ENCODE measurements around the gene PTPRG. TPM values are rescaled to one million over a fixed set of nuclear protein-coding genes. Genes with fewer than 3 reads are reported as not detected.

PTPRG gene
- total and polyA plus RNA-seq, 4 donors: 3.6 to 35.6 (median 8.1) TPM

- Histone ChIP-seq H3K36me3 (ENCODE audit: control insufficient read depth in 4 of 4, insufficient read depth in 3 of 4, low read depth in 1 of 4, low read length in 3 of 4) (peaks cover 0 to 2% (median 0%) of the 10 kb centered on the region in 4 donors), H3K4me1 (ENCODE audit: control insufficient read depth in 4 of 4, insufficient read depth in 4 of 4, low read length in 3 of 4) (no peaks in the 10 kb centered on the region), H3K9me3 (ENCODE audit: control insufficient read depth in 4 of 4, low read length in 3 of 4) (no peaks in the 10 kb centered on the region), H3K27me3 (ENCODE audit: control insufficient read depth in 4 of 4, insufficient read depth in 4 of 4, low read length in 3 of 4) (no peaks in the 10 kb centered on the region), H3K4me3 (ENCODE audit: low read depth in 1 of 3, low read length in 3 of 3) (no peak overlapping the region), H3K27ac (ENCODE audit: low read depth in 1 of 2, low read length in 2 of 2) (peak overlapping the region in 1 of 2 donors; percentile 31), H3K9ac (ENCODE audit: low read depth in 1 of 2, low read length in 2 of 2) (no peak overlapping the region)
- TF ChIP-seq JUND (IDR thresholded peaks at IDR 0.05) (peak; percentile 10 to 44), EGR1 (IDR thresholded peaks at IDR 0.05; ENCODE audit: low read depth in 2 of 2) (no peak), NR2F2 (IDR thresholded peaks at IDR 0.05) (peak; percentile 99), TAF1 (conservative IDR thresholded peaks at IDR 0.05) (no peak), RAD21 (IDR thresholded peaks at IDR 0.05) (peak; percentile 13 to 51), HNF4G (IDR thresholded peaks at IDR 0.05) (no peak), FOXA1 (IDR thresholded peaks at IDR 0.05) (no peak), FOXA2 (IDR thresholded peaks at IDR 0.05) (no peak), RXRA (IDR thresholded peaks at IDR 0.05) (peak; percentile 32 to 61), ZBTB33 (IDR thresholded peaks at IDR 0.05) (no peak), SP1 (IDR thresholded peaks at IDR 0.05) (peak; percentile 76), HNF4A (conservative IDR thresholded peaks at IDR 0.05) (no peak), REST (IDR thresholded peaks at IDR 0.05) (no peak), ATF3 (IDR thresholded peaks at IDR 0.05) (no peak), CTCF (IDR thresholded peaks at IDR 0.05; ENCODE audit: low read depth, low read length, missing input control) (no peak)
- no peak for DNase-seq (ENCODE audit: low spot score)
- 75% methylated on average over 6 of the region's 6 CpGs for WGBS
Measured at GRCh38 chr3:62159709-62160092, 598.3 kb downstream of the PTPRG start.

GRCh38 chr3:62161371-62161770, 600.0 kb downstream of the PTPRG start:
- Histone ChIP-seq H3K9ac (ENCODE audit: low read depth in 1 of 2, low read length in 2 of 2) (no peak overlapping the region), H3K9me3 (ENCODE audit: control insufficient read depth in 4 of 4, low read length in 3 of 4) (no peaks in the 10 kb centered on the region), H3K4me3 (ENCODE audit: low read depth in 1 of 3, low read length in 3 of 3) (no peak overlapping the region), H3K27me3 (ENCODE audit: control insufficient read depth in 4 of 4, insufficient read depth in 4 of 4, low read length in 3 of 4) (no peaks in the 10 kb centered on the region), H3K36me3 (ENCODE audit: control insufficient read depth in 4 of 4, insufficient read depth in 3 of 4, low read depth in 1 of 4, low read length in 3 of 4) (peaks cover 0 to 2% (median 0%) of the 10 kb centered on the region in 4 donors), H3K27ac (ENCODE audit: low read depth in 1 of 2, low read length in 2 of 2) (no peak overlapping the region), H3K4me1 (ENCODE audit: control insufficient read depth in 4 of 4, insufficient read depth in 4 of 4, low read length in 3 of 4) (no peaks in the 10 kb centered on the region)
- DNase-seq (ENCODE audit: low spot score): no peak
- 78% methylated on average over 4 of the region's 4 CpGs for WGBS
- TF ChIP-seq HNF4A (conservative IDR thresholded peaks at IDR 0.05): no peak
- no peak for TF ChIP-seq JUND (IDR thresholded peaks at IDR 0.05)
- TF ChIP-seq ZBTB33 (IDR thresholded peaks at IDR 0.05): no peak
- TF ChIP-seq NR2F2 (IDR thresholded peaks at IDR 0.05): no peak
- no peak for TF ChIP-seq SP1 (IDR thresholded peaks at IDR 0.05)
- TF ChIP-seq HNF4G (IDR thresholded peaks at IDR 0.05): no peak
- TF ChIP-seq CTCF (IDR thresholded peaks at IDR 0.05; ENCODE audit: low read depth, low read length, missing input control): no peak
- no peak for TF ChIP-seq MAX (IDR thresholded peaks at IDR 0.05)
- TF ChIP-seq RAD21 (IDR thresholded peaks at IDR 0.05): no peak
- TF ChIP-seq FOXA2 (IDR thresholded peaks at IDR 0.05): no peak
- TF ChIP-seq TAF1 (conservative IDR thresholded peaks at IDR 0.05): no peak
- TF ChIP-seq YY1 (IDR thresholded peaks at IDR 0.05): no peak
- TF ChIP-seq RXRA (IDR thresholded peaks at IDR 0.05): no peak
- no peak for TF ChIP-seq GABPA (IDR thresholded peaks at IDR 0.05 in 1 of 2, conservative IDR thresholded peaks at IDR 0.05 in 1 of 2)
- no peak for TF ChIP-seq FOXA1 (IDR thresholded peaks at IDR 0.05)
- TF ChIP-seq ATF3 (IDR thresholded peaks at IDR 0.05): no peak

All from liver (tissue), 9 donors.